Measurements from ENCODE around the gene C13orf46.
"Not testable (repeated sequence)": the region's sequence is repeated elsewhere in the genome, so short reads cannot be mapped to it uniquely, and the experiment has no call there.

Gene C13orf46

GRCh38 chr13:113973218-113974164, at the start of gene C13orf46:
Gene C13orf46, minus strand, starts transcription at chr13:113974076. Its CDS starts 79 bp downstream, at chr13:113973997.
- no peak for DNase-seq (ENCODE audit: low read depth in 2 of 2)

GRCh38 chr13:114022876-114023275, 49.0 kb upstream of the C13orf46 start:
- no peak for DNase-seq (ENCODE audit: low read depth in 2 of 2)

GRCh38 chr13:114022309-114022669, 48.4 kb upstream of the C13orf46 start:
- no peak for DNase-seq (ENCODE audit: low read depth in 2 of 2)

- DNase-seq (ENCODE audit: low read depth in 2 of 2): no peak
Observed at GRCh38 chr13:114021464-114022308, 47.8 kb upstream of the C13orf46 start.

GRCh38 chr13:114020750-114021463, 47.0 kb upstream of the C13orf46 start:
- DNase-seq (ENCODE audit: low read depth in 2 of 2): no peak

GRCh38 chr13:114020134-114020533, 46.3 kb upstream of the C13orf46 start:
- DNase-seq (ENCODE audit: low read depth in 2 of 2): not testable (repeated sequence)

GRCh38 chr13:114019367-114019766, 45.5 kb upstream of the C13orf46 start:
- peak; percentile 7 to 10 for DNase-seq (ENCODE audit: low read depth in 2 of 2)

GRCh38 chr13:114018461-114019055, 44.7 kb upstream of the C13orf46 start:
- no peak for DNase-seq (ENCODE audit: low read depth in 2 of 2)

GRCh38 chr13:114017966-114018365, 44.1 kb upstream of the C13orf46 start:
- DNase-seq (ENCODE audit: low read depth in 2 of 2): no peak

GRCh38 chr13:114017028-114017630, 43.3 kb upstream of the C13orf46 start:
- DNase-seq (ENCODE audit: low read depth in 2 of 2): no peak

- DNase-seq (ENCODE audit: low read depth in 2 of 2): no peak
Observed at GRCh38 chr13:114016321-114017027, 42.6 kb upstream of the C13orf46 start.

- no peak for DNase-seq (ENCODE audit: low read depth in 2 of 2)
Observed at GRCh38 chr13:114015969-114016295, 42.1 kb upstream of the C13orf46 start.

GRCh38 chr13:114015111-114015968, 41.5 kb upstream of the C13orf46 start:
- DNase-seq (ENCODE audit: low read depth in 2 of 2): no peak

- DNase-seq (ENCODE audit: low read depth in 2 of 2): no peak
Observed at GRCh38 chr13:114013952-114014629, 40.2 kb upstream of the C13orf46 start.

- no peak for DNase-seq (ENCODE audit: low read depth in 2 of 2)
Observed at GRCh38 chr13:114013336-114013735, 39.5 kb upstream of the C13orf46 start.

- no peak for DNase-seq (ENCODE audit: low read depth in 2 of 2)
Observed at GRCh38 chr13:114012921-114013320, 39.0 kb upstream of the C13orf46 start.

GRCh38 chr13:114012141-114012540, 38.3 kb upstream of the C13orf46 start:
- no peak for DNase-seq (ENCODE audit: low read depth in 2 of 2)

- DNase-seq (ENCODE audit: low read depth in 2 of 2): no peak
Observed at GRCh38 chr13:114011226-114011625, 37.4 kb upstream of the C13orf46 start.
